ENCODE measurements around the gene PHPT1.
"Not testable (repeated sequence)": the region's sequence is repeated elsewhere in the genome, so short reads cannot be mapped to it uniquely, and the experiment has no call there.

Gene PHPT1

GRCh38 chr9:136823136-136824046 lies 25.8 kb upstream of the PHPT1 start:
- peak in 1 of 5 donors; percentile 4 for DNase-seq

GRCh38 chr9:136824496-136825225 lies 24.5 kb upstream of the PHPT1 start:
- DNase-seq: peak in 1 of 5 donors; percentile 2

- no peak for DNase-seq
Measured at GRCh38 chr9:136825295-136826187, 23.7 kb upstream of the PHPT1 start.

- DNase-seq: no peak
Measured at GRCh38 chr9:136826188-136826541, 23.0 kb upstream of the PHPT1 start.

- DNase-seq: peak in 1 of 5 donors; percentile 2
Measured at GRCh38 chr9:136826703-136827582, 22.3 kb upstream of the PHPT1 start.

- DNase-seq: peak in 1 of 5 donors; percentile 4
Measured at GRCh38 chr9:136827794-136828473, 21.3 kb upstream of the PHPT1 start.

- peak in 1 of 5 donors; percentile 3 for DNase-seq
Measured at GRCh38 chr9:136828474-136829140, 20.6 kb upstream of the PHPT1 start.

GRCh38 chr9:136829412-136829811 lies 19.8 kb upstream of the PHPT1 start:
- DNase-seq: peak in 1 of 5 donors; percentile 1

- DNase-seq: peak in 1 of 5 donors; percentile 5
Measured at GRCh38 chr9:136829981-136830885, 19.0 kb upstream of the PHPT1 start.

- peak in 1 of 5 donors; percentile 1 for DNase-seq
Measured at GRCh38 chr9:136831002-136831719, 18.0 kb upstream of the PHPT1 start.

- DNase-seq: peak in 1 of 5 donors; percentile 4
Measured at GRCh38 chr9:136831720-136832104, 17.5 kb upstream of the PHPT1 start.

- no peak for DNase-seq
Measured at GRCh38 chr9:136832581-136832980, 16.6 kb upstream of the PHPT1 start.

GRCh38 chr9:136833381-136834048 lies 15.7 kb upstream of the PHPT1 start:
- not testable (repeated sequence) for DNase-seq

GRCh38 chr9:136835162-136835931 lies 13.9 kb upstream of the PHPT1 start:
- DNase-seq: no peak

- peak in 1 of 5 donors; percentile 6 for DNase-seq
Measured at GRCh38 chr9:136835932-136836904, 13.0 kb upstream of the PHPT1 start.

Data from T-helper 1 cell (primary cell).